Amygdala (tissue), 56 donors: ENCODE measurements around the gene EDC4.

Experiments used
- DNase-seq, 56 donors: peaks; one replicate each; lab custom pipeline; 2025; lab: John Stamatoyannopoulos, UW

EDC4 gene

GRCh38 chr16:67928147-67928546, 55.3 kb downstream of the EDC4 start:
- no peak for DNase-seq

GRCh38 chr16:67928561-67929364, 55.9 kb downstream of the EDC4 start:
- peak in 48 of 56 donors; percentile 13 to 83 (median 51) for DNase-seq

GRCh38 chr16:67930191-67930590, 57.3 kb downstream of the EDC4 start:
- no peak for DNase-seq

- no peak for DNase-seq
These were observed 57.9 kb downstream of the EDC4 start for GRCh38 chr16:67930678-67931211.
